ENCODE results near the gene ADNP. TPM values are rescaled to one million over a fixed set of nuclear protein-coding genes. Genes with fewer than 3 reads are reported as not detected.

ADNP gene
- total and polyA plus RNA-seq, 10 of the 15 experiments (the other 5 are each of a cell fraction or from before 2014, with no cell fraction given), result 23.0 to 74.4 (median 34.9) TPM

DNA sequence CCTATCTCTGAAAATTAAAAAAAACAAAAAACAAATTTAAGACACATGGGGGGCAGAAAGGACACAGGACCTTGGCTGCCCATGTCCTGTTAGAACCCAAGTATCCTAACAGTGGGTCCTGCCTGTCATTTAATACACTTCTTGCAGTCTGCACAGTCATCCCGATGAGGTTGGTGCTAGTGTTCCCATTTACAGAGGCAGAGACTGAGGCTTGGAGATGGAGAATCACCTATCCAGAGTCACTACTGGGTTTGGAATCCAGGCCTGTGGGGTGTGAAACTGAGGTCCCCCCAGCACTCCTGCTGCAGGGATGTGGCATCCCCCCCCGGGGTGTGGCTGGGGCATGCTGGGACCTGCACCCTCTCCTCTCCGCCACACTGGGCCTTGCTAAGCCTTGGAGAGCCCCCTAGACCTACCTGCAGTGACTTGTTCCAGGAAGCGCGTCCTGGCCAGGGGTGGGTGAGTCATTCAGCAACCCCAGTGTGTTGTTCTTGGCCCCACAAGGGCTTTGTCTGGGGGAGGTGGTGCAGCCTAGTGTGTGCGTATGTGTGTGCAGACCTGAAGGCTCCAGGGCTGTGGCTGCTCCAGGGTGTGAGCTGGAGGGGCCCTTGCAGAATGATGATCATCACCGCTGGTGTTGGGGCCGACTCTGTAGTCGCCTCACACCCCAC is 86.7 kb downstream of the ADNP start (continued):
- TF ChIP-seq RELA (IDR thresholded peaks at IDR 0.05; ENCODE audit: borderline replicate concordance, partially characterized antibody) (no peak), HCFC1 (IDR thresholded peaks at IDR 0.05; ENCODE audit: low read length) (0 out of 2 replicates have a peak, but pooled peaks have one; percentile 12), MYC (IDR thresholded peaks at IDR 0.05; ENCODE audit: insufficient read depth, insufficient read length, insufficient replicate concordance, low read length, severe bottlenecking) (no peak), ZNF24 (IDR thresholded peaks at IDR 0.05) (no peak), IKZF2 (IDR thresholded peaks at IDR 0.05) (peak; percentile 90 to 93), MXI1 (IDR thresholded peaks at IDR 0.05; ENCODE audit: low read depth, low read length) (peak; percentile 67; the same call in 1 of the 2 replicates), POLR2AphosphoS5 (IDR thresholded peaks at IDR 0.05; ENCODE audit: low read length) (peak; percentile 66; the same call in 1 of the 2 replicates), PBX3 (IDR thresholded peaks at IDR 0.05; ENCODE audit: insufficient replicate concordance, low read depth, low read length) (no peak), ETV6 (conservative IDR thresholded peaks at IDR 0.05 in 1 of 2, IDR thresholded peaks at IDR 0.05 in 1 of 2; ENCODE audit: borderline replicate concordance in 1 of 2, low read depth in 1 of 2) (peak in 1 of 2 experiments; percentile 77; a peak in 2 of 4 replicates), POU2F2 (IDR thresholded peaks at IDR 0.05; ENCODE audit: borderline replicate concordance, low read depth, low read length) (peak; percentile 81; the same call in 2 of the 3 replicates), PKNOX1 (IDR thresholded peaks at IDR 0.05) (0 out of 2 replicates have a peak, but pooled peaks have one; percentile 6), WRNIP1 (IDR thresholded peaks at IDR 0.05; ENCODE audit: borderline replicate concordance, low read depth, low read length) (no peak), BMI1 (IDR thresholded peaks at IDR 0.05; ENCODE audit: borderline replicate concordance) (no peak; the same call in 1 of the 2 replicates), NR2F1 (conservative IDR thresholded peaks at IDR 0.05) (peak; percentile 61; the same call in 1 of the 2 replicates), ZNF217 (IDR thresholded peaks at IDR 0.05) (peak; percentile 79), FOXK2 (IDR thresholded peaks at IDR 0.05) (no peak; the same call in 1 of the 2 replicates), EZH2 (IDR thresholded peaks at IDR 0.05; ENCODE audit: borderline replicate concordance, control insufficient read depth, low read depth, low read length) (no peak), NFXL1 (IDR thresholded peaks at IDR 0.05; ENCODE audit: borderline replicate concordance) (no peak)
- TF ChIP-seq, protein P1, sequence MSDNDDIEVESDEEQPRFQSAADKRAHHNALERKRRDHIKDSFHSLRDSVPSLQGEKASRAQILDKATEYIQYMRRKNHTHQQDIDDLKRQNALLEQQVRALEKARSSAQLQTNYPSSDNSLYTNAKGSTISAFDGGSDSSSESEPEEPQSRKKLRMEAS (IDR thresholded peaks at IDR 0.05; ENCODE audit: low read depth, low read length), result no peak; the same call in 1 of the 2 replicates
- TF ChIP-seq, protein P2, sequence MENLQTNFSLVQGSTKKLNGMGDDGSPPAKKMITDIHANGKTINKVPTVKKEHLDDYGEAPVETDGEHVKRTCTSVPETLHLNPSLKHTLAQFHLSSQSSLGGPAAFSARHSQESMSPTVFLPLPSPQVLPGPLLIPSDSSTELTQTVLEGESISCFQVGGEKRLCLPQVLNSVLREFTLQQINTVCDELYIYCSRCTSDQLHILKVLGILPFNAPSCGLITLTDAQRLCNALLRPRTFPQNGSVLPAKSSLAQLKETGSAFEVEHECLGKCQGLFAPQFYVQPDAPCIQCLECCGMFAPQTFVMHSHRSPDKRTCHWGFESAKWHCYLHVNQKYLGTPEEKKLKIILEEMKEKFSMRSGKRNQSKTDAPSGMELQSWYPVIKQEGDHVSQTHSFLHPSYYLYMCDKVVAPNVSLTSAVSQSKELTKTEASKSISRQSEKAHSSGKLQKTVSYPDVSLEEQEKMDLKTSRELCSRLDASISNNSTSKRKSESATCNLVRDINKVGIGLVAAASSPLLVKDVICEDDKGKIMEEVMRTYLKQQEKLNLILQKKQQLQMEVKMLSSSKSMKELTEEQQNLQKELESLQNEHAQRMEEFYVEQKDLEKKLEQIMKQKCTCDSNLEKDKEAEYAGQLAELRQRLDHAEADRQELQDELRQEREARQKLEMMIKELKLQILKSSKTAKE (IDR thresholded peaks at IDR 0.05; ENCODE audit: low read depth, poor library complexity, severe bottlenecking), result peak; percentile 92
- TF ChIP-seq, protein P3, sequence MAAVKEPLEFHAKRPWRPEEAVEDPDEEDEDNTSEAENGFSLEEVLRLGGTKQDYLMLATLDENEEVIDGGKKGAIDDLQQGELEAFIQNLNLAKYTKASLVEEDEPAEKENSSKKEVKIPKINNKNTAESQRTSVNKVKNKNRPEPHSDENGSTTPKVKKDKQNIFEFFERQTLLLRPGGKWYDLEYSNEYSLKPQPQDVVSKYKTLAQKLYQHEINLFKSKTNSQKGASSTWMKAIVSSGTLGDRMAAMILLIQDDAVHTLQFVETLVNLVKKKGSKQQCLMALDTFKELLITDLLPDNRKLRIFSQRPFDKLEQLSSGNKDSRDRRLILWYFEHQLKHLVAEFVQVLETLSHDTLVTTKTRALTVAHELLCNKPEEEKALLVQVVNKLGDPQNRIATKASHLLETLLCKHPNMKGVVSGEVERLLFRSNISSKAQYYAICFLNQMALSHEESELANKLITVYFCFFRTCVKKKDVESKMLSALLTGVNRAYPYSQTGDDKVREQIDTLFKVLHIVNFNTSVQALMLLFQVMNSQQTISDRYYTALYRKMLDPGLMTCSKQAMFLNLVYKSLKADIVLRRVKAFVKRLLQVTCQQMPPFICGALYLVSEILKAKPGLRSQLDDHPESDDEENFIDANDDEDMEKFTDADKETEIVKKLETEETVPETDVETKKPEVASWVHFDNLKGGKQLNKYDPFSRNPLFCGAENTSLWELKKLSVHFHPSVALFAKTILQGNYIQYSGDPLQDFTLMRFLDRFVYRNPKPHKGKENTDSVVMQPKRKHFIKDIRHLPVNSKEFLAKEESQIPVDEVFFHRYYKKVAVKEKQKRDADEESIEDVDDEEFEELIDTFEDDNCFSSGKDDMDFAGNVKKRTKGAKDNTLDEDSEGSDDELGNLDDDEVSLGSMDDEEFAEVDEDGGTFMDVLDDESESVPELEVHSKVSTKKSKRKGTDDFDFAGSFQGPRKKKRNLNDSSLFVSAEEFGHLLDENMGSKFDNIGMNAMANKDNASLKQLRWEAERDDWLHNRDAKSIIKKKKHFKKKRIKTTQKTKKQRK (IDR thresholded peaks at IDR 0.05; ENCODE audit: low read depth, low read length), result no peak

Data from GM12878 (cell line).